ENCODE data around the gene DIP2C. TPM values are rescaled to one million over a fixed set of nuclear protein-coding genes. Genes with fewer than 3 reads are reported as not detected.
A peak's percentile ranks its signal among the peaks of the same experiment; 100 is the strongest.
"Not testable (repeated sequence)": the region's sequence is repeated elsewhere in the genome, so short reads cannot be mapped to it uniquely, and the experiment has no call there.

DIP2C gene
- total RNA-seq, 1 donor from 2014 or later = 1.6 TPM

GRCh38 chr10:716821-717220 is 27.4 kb upstream of the DIP2C start:
- Mint-ChIP-seq H3K27me3 (ENCODE audit: insufficient read depth) (peaks cover 6% of the 10 kb centered on the region), H3K4me1 (ENCODE audit: low read depth) (no peaks in the 10 kb centered on the region), H3K9me3 (peaks cover 10% of the 10 kb centered on the region), H3K36me3 (ENCODE audit: low read depth) (no peaks in the 10 kb centered on the region), H3K27ac (no peak overlapping the region), H3K4me3 (no peak overlapping the region)
- DNase-seq (ENCODE audit: low spot score) = no peak
- intact Hi-C loops (cut with micrococcal nuclease) = no loop called here

GRCh38 chr10:714214-714613 is 24.7 kb upstream of the DIP2C start:
- intact Hi-C loops (cut with micrococcal nuclease) = no loop called here
- no peaks in the 10 kb centered on the region for H3K4me1 Mint-ChIP-seq (ENCODE audit: low read depth)

GRCh38 chr10:712575-712974 is 23.1 kb upstream of the DIP2C start:
- no peak for DNase-seq (ENCODE audit: low spot score)
- peaks cover 10% of the 10 kb centered on the region for H3K9me3 Mint-ChIP-seq
- intact Hi-C loops (cut with micrococcal nuclease) = no loop called here
- H3K27ac Mint-ChIP-seq = no peak overlapping the region
- H3K36me3 Mint-ChIP-seq (ENCODE audit: low read depth) = no peaks in the 10 kb centered on the region
- H3K4me1 Mint-ChIP-seq (ENCODE audit: low read depth) = no peaks in the 10 kb centered on the region
- peaks cover 20% of the 10 kb centered on the region for H3K27me3 Mint-ChIP-seq (ENCODE audit: insufficient read depth)
- H3K4me3 Mint-ChIP-seq = no peak overlapping the region

More at GRCh38 chr10:714214-714613, 24.7 kb upstream of the DIP2C start:
- no peak overlapping the region for H3K4me3 Mint-ChIP-seq
- H3K9me3 Mint-ChIP-seq = peaks cover 10% of the 10 kb centered on the region
- peaks cover 13% of the 10 kb centered on the region for H3K27me3 Mint-ChIP-seq (ENCODE audit: insufficient read depth)
- H3K27ac Mint-ChIP-seq = no peak overlapping the region
- DNase-seq (ENCODE audit: low spot score) = no peak
- H3K36me3 Mint-ChIP-seq (ENCODE audit: low read depth) = no peaks in the 10 kb centered on the region

- no peak for DNase-seq (ENCODE audit: low spot score)
- intact Hi-C loops (cut with micrococcal nuclease) = no loop called here
- H3K27ac Mint-ChIP-seq = no peak overlapping the region
- peaks cover 10% of the 10 kb centered on the region for H3K9me3 Mint-ChIP-seq
- peaks cover 24% of the 10 kb centered on the region for H3K27me3 Mint-ChIP-seq (ENCODE audit: insufficient read depth)
- no peak overlapping the region for H3K4me3 Mint-ChIP-seq
- H3K4me1 Mint-ChIP-seq (ENCODE audit: low read depth) = no peaks in the 10 kb centered on the region
- no peaks in the 10 kb centered on the region for H3K36me3 Mint-ChIP-seq (ENCODE audit: low read depth)
Measured at GRCh38 chr10:712089-712488, 22.6 kb upstream of the DIP2C start.

GRCh38 chr10:707861-708260 is 18.4 kb upstream of the DIP2C start:
- intact Hi-C loops (cut with micrococcal nuclease) = no loop called here
- Mint-ChIP-seq H3K27ac (no peak overlapping the region), H3K4me3 (no peak overlapping the region), H3K27me3 (ENCODE audit: insufficient read depth) (peaks cover 21% of the 10 kb centered on the region), H3K9me3 (no peaks in the 10 kb centered on the region), H3K4me1 (ENCODE audit: low read depth) (no peaks in the 10 kb centered on the region), H3K36me3 (ENCODE audit: low read depth) (no peaks in the 10 kb centered on the region)
- DNase-seq (ENCODE audit: low spot score) = no peak

- intact Hi-C loops (cut with micrococcal nuclease) = no loop called here
- Mint-ChIP-seq H3K27ac (no peak overlapping the region), H3K4me1 (ENCODE audit: low read depth) (no peaks in the 10 kb centered on the region), H3K4me3 (no peak overlapping the region), H3K36me3 (ENCODE audit: low read depth) (no peaks in the 10 kb centered on the region), H3K27me3 (ENCODE audit: insufficient read depth) (peaks cover 21% of the 10 kb centered on the region), H3K9me3 (no peaks in the 10 kb centered on the region)
- DNase-seq (ENCODE audit: low spot score) = no peak
Measured at GRCh38 chr10:707456-707855, 18.0 kb upstream of the DIP2C start.

- Mint-ChIP-seq H3K9me3 (no peaks in the 10 kb centered on the region), H3K27ac (no peak overlapping the region), H3K4me3 (no peak overlapping the region), H3K36me3 (ENCODE audit: low read depth) (no peaks in the 10 kb centered on the region), H3K27me3 (ENCODE audit: insufficient read depth) (peaks cover 8% of the 10 kb centered on the region), H3K4me1 (ENCODE audit: low read depth) (no peaks in the 10 kb centered on the region)
- DNase-seq (ENCODE audit: low spot score) = no peak
- intact Hi-C loops (cut with micrococcal nuclease) = no loop called here
Measured at GRCh38 chr10:703118-703517, 13.7 kb upstream of the DIP2C start.

- DNase-seq (ENCODE audit: low spot score); H3K27ac Mint-ChIP-seq; H3K9me3 Mint-ChIP-seq; H3K36me3 Mint-ChIP-seq (ENCODE audit: low read depth); H3K27me3 Mint-ChIP-seq (ENCODE audit: insufficient read depth); intact Hi-C loops (cut with micrococcal nuclease); H3K4me3 Mint-ChIP-seq; H3K4me1 Mint-ChIP-seq (ENCODE audit: low read depth): not testable (repeated sequence)
Measured at GRCh38 chr10:700183-700582, 10.7 kb upstream of the DIP2C start.

- Mint-ChIP-seq H3K36me3 (ENCODE audit: low read depth) (no peaks in the 10 kb centered on the region), H3K4me1 (ENCODE audit: low read depth) (no peaks in the 10 kb centered on the region), H3K9me3 (no peaks in the 10 kb centered on the region), H3K4me3 (no peak overlapping the region), H3K27ac (no peak overlapping the region), H3K27me3 (ENCODE audit: insufficient read depth) (peaks cover 6% of the 10 kb centered on the region)
- DNase-seq (ENCODE audit: low spot score) = no peak
- intact Hi-C loops (cut with micrococcal nuclease) = no loop called here
Measured at GRCh38 chr10:697097-697875, 7.8 kb upstream of the DIP2C start.

- DNase-seq (ENCODE audit: low spot score) = no peak
- Mint-ChIP-seq H3K36me3 (ENCODE audit: low read depth) (no peaks in the 10 kb centered on the region), H3K4me3 (no peak overlapping the region), H3K9me3 (no peaks in the 10 kb centered on the region), H3K4me1 (ENCODE audit: low read depth) (no peaks in the 10 kb centered on the region), H3K27ac (no peak overlapping the region), H3K27me3 (ENCODE audit: insufficient read depth) (peaks cover 8% of the 10 kb centered on the region)
- intact Hi-C loops (cut with micrococcal nuclease) = no loop called here
Measured at GRCh38 chr10:695396-695795, 5.9 kb upstream of the DIP2C start.

GRCh38 chr10:693506-693905 is 4.0 kb upstream of the DIP2C start:
- DNase-seq (ENCODE audit: low spot score) = no peak

GRCh38 chr10:692682-693351 is 3.3 kb upstream of the DIP2C start:
- Mint-ChIP-seq H3K27ac (no peak overlapping the region), H3K4me3 (no peak overlapping the region), H3K36me3 (ENCODE audit: low read depth) (no peaks in the 10 kb centered on the region), H3K9me3 (no peaks in the 10 kb centered on the region), H3K27me3 (ENCODE audit: insufficient read depth) (peaks cover 11% of the 10 kb centered on the region), H3K4me1 (ENCODE audit: low read depth) (no peaks in the 10 kb centered on the region)
- intact Hi-C loops (cut with micrococcal nuclease) = no loop called here
- no peak for DNase-seq (ENCODE audit: low spot score)

More at GRCh38 chr10:693506-693905, 4.0 kb upstream of the DIP2C start:
- H3K27me3 Mint-ChIP-seq (ENCODE audit: insufficient read depth) = peaks cover 9% of the 10 kb centered on the region
- intact Hi-C loops (cut with micrococcal nuclease) = no loop called here
- H3K36me3 Mint-ChIP-seq (ENCODE audit: low read depth) = no peaks in the 10 kb centered on the region
- H3K9me3 Mint-ChIP-seq = no peaks in the 10 kb centered on the region
- no peak overlapping the region for H3K4me3 Mint-ChIP-seq
- no peaks in the 10 kb centered on the region for H3K4me1 Mint-ChIP-seq (ENCODE audit: low read depth)
- H3K27ac Mint-ChIP-seq = no peak overlapping the region

GRCh38 chr10:691216-691615 is 1.7 kb upstream of the DIP2C start:
- no peaks in the 10 kb centered on the region for H3K9me3 Mint-ChIP-seq
- H3K27me3 Mint-ChIP-seq (ENCODE audit: insufficient read depth) = peaks cover 16% of the 10 kb centered on the region
- peak overlapping the region; percentile 52 for H3K4me3 Mint-ChIP-seq
- H3K27ac Mint-ChIP-seq = no peak overlapping the region
- H3K4me1 Mint-ChIP-seq (ENCODE audit: low read depth) = no peaks in the 10 kb centered on the region
- DNase-seq (ENCODE audit: low spot score) = no peak
- intact Hi-C loops (cut with micrococcal nuclease) = no loop called here
- H3K36me3 Mint-ChIP-seq (ENCODE audit: low read depth) = no peaks in the 10 kb centered on the region
